Measurements from ENCODE around the gene KCNQ1. TPM values are rescaled to one million over a fixed set of nuclear protein-coding genes. Genes with fewer than 3 reads are reported as not detected.

Gene KCNQ1
- total RNA-seq, 1 experiment from 2014 or later, result 9.2 TPM

DNA sequence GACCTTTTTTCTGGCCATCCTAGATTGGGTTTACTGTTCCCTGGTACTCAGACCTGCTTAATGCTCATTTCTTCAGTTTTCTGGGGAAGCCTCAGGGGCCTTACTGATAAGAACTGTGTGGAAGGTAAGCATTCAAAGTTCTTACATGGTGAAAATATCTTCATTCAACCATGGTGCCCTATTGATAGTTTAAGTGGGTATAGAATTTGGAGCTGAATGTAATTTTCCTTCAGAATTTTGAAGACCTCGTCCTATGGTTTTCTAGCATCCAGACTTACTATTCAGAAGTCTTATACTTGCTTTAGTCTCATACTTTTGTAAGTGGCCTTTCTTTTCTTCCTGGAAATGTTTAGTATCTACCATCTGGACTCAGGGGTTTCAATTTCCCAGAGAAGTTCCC, 365.0 kb downstream of the KCNQ1 start:
- Mint-ChIP-seq H3K4me1 (ENCODE audit: low read depth, unreplicated experiment) (no peaks in the 10 kb centered on the region), H3K27ac (ENCODE audit: unreplicated experiment) (no peak overlapping the region), H3K36me3 (ENCODE audit: insufficient read depth, unreplicated experiment) (no peaks in the 10 kb centered on the region), H3K9me3 (ENCODE audit: low read depth, unreplicated experiment) (peaks cover 10% of the 10 kb centered on the region), H3K4me3 (ENCODE audit: low read depth, unreplicated experiment) (no peak overlapping the region), H3K27me3 (ENCODE audit: unreplicated experiment) (peaks cover 78% of the 10 kb centered on the region)
- intact Hi-C loops (cut with micrococcal nuclease; ENCODE audit: unreplicated experiment), result no loop called here
- DNase-seq, result no peak
- BruUV-seq (replicated peaks), result no TSS peak
- CTCF ChIA-PET, result no interaction called here
- TF ChIP-seq, protein P1, sequence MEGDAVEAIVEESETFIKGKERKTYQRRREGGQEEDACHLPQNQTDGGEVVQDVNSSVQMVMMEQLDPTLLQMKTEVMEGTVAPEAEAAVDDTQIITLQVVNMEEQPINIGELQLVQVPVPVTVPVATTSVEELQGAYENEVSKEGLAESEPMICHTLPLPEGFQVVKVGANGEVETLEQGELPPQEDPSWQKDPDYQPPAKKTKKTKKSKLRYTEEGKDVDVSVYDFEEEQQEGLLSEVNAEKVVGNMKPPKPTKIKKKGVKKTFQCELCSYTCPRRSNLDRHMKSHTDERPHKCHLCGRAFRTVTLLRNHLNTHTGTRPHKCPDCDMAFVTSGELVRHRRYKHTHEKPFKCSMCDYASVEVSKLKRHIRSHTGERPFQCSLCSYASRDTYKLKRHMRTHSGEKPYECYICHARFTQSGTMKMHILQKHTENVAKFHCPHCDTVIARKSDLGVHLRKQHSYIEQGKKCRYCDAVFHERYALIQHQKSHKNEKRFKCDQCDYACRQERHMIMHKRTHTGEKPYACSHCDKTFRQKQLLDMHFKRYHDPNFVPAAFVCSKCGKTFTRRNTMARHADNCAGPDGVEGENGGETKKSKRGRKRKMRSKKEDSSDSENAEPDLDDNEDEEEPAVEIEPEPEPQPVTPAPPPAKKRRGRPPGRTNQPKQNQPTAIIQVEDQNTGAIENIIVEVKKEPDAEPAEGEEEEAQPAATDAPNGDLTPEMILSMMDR (IDR thresholded peaks at IDR 0.05; ENCODE audit: unreplicated experiment), result no peak

DNA sequence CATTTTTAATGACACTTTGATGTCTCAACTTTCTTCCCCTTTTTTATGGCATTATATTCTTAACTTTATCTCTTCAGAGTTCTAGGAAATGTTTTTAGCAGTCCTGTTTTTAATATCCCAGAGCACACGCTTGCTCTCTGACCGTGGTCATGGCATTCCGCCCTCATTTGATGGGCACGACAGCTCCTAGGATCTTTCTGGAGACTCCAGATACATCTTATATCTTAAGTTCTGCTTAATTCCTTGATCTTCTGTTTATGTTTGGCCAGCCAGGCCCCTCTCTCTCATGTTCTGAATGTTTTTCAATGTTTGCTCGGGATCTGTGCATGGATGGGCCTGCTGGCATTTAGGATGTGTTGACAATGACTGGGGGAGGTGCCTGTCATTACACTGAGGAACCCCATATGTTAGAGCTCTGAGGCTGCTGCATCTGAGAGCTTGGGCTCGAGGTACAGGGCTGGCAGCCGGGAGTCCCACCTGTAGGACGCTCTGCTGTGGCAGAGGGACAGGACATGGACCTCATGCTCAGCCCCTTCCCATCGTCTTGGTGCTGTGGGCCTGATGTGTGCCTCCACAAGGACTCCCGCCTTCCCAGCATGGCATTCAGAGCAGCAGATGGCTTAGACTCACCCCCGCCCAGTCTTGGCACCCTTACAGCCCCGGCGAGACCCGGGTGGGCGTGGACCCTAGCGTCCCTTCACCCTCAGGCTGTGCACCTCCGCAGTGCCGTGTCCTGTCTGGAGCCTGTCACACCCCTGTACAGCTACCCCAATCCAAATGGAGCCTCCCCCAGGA, 365.8 kb downstream of the KCNQ1 start:
- peaks cover 72% of the 10 kb centered on the region for H3K27me3 Mint-ChIP-seq (ENCODE audit: unreplicated experiment)
- CTCF ChIA-PET, result no interaction called here
- TF ChIP-seq, protein P1 (IDR thresholded peaks at IDR 0.05; ENCODE audit: unreplicated experiment), result no peak
- H3K36me3 Mint-ChIP-seq (ENCODE audit: insufficient read depth, unreplicated experiment), result no peaks in the 10 kb centered on the region
- no peak overlapping the region for H3K27ac Mint-ChIP-seq (ENCODE audit: unreplicated experiment)
- peaks cover 10% of the 10 kb centered on the region for H3K9me3 Mint-ChIP-seq (ENCODE audit: low read depth, unreplicated experiment)
- intact Hi-C loops (cut with micrococcal nuclease; ENCODE audit: unreplicated experiment), result no loop called here
- H3K4me1 Mint-ChIP-seq (ENCODE audit: low read depth, unreplicated experiment), result no peaks in the 10 kb centered on the region
- no peak for DNase-seq
- H3K4me3 Mint-ChIP-seq (ENCODE audit: low read depth, unreplicated experiment), result no peak overlapping the region
- no TSS peak for BruUV-seq (replicated peaks)

DNA sequence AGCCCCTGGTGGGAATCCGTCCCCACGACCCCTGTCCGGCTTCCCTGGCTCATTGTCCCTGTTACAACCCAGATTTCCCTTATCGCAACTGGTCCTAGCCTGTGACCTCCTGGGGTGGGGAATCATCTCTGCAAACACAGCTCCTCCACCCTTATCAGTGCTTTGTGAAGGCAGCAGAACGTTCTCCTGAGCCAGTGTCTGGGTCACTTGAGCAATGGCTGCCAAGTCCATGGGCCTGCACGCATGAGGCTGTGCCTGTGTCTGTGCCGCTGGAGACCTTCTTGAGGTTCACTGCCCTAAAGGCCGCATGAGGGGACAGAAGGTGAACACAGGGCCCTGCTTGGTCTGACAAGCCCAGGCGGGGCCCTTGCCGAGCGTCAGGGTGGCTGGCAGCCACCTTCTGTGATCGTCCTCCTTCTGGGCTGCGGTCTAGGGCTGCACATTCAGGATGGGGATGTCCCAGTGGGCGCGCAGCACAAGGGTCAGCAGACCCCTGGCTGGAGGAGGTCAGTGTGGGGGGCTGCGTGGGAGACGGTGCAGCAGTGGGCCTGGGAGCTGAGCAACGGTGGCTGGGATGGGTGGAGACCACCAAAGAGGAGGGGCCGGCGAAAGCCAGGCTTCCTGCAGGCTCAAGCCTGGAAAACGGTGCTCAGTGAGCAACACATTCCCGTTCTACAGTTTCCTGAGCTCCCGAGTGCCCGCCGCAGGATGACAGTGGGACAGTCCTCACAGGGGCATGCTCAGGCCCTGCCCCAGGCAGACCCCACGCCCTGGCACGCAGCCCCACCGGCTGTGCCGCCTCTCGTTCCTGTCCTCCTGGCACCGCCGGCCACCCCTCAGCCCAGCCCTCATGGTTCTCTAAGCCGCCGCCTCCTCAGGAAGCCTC, 366.6 kb downstream of the KCNQ1 start:
- H3K36me3 Mint-ChIP-seq (ENCODE audit: insufficient read depth, unreplicated experiment), result no peaks in the 10 kb centered on the region
- H3K4me1 Mint-ChIP-seq (ENCODE audit: low read depth, unreplicated experiment), result no peaks in the 10 kb centered on the region
- H3K9me3 Mint-ChIP-seq (ENCODE audit: low read depth, unreplicated experiment), result peaks cover 10% of the 10 kb centered on the region
- H3K27ac Mint-ChIP-seq (ENCODE audit: unreplicated experiment), result no peak overlapping the region
- peaks cover 66% of the 10 kb centered on the region for H3K27me3 Mint-ChIP-seq (ENCODE audit: unreplicated experiment)
- no peak overlapping the region for H3K4me3 Mint-ChIP-seq (ENCODE audit: low read depth, unreplicated experiment)
- CTCF ChIA-PET, result no interaction called here
- BruUV-seq (replicated peaks), result no TSS peak
- intact Hi-C loops (cut with micrococcal nuclease; ENCODE audit: unreplicated experiment), result no loop called here
- no peak for DNase-seq
- TF ChIP-seq, protein P1 (IDR thresholded peaks at IDR 0.05; ENCODE audit: unreplicated experiment), result no peak

DNA sequence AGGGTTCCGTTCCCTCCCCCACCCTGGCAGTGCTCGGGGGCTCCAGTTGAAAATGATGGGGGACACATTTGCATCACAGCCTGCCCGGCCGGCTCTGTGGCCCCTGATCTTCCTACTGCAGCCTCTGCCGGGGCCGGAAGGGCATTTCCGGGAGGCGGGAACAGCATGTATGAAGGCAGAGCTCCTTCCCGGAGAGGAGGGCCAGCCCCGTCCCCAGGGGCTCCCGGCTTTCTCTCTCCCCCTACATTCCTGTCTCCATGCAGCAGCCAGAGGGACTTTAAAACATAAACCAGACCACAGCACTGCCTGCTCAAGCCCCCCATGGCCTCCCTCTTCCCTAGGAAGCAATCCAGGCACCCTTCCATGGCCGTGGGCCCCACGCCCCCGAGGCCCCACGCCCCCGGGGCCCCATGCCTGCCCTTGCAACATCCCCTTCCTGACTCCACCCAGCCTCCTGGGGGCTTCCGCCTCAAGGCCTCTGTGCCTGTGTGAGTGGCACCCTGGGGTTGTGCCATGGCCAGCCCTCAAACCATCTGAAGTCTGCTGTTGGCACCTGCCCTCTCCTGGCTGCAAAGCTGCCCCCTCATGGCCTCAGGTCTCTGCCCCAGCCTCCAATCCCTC, 367.7 kb downstream of the KCNQ1 start:
- peaks cover 66% of the 10 kb centered on the region for H3K27me3 Mint-ChIP-seq (ENCODE audit: unreplicated experiment)
- CTCF ChIA-PET, result no interaction called here

More for the DNA sequence above, 367.7 kb downstream of the KCNQ1 start:
- peaks cover 10% of the 10 kb centered on the region for H3K9me3 Mint-ChIP-seq (ENCODE audit: low read depth, unreplicated experiment)
- no peak for DNase-seq
- intact Hi-C loops (cut with micrococcal nuclease; ENCODE audit: unreplicated experiment), result no loop called here
- H3K36me3 Mint-ChIP-seq (ENCODE audit: insufficient read depth, unreplicated experiment), result no peaks in the 10 kb centered on the region
- no peak overlapping the region for H3K4me3 Mint-ChIP-seq (ENCODE audit: low read depth, unreplicated experiment)
- no TSS peak for BruUV-seq (replicated peaks)
- H3K27ac Mint-ChIP-seq (ENCODE audit: unreplicated experiment), result no peak overlapping the region
- H3K4me1 Mint-ChIP-seq (ENCODE audit: low read depth, unreplicated experiment), result no peaks in the 10 kb centered on the region
- TF ChIP-seq, protein P1 (IDR thresholded peaks at IDR 0.05; ENCODE audit: unreplicated experiment), result no peak

All from Calu3 (cell line).